HepG2 (cell line): ENCODE measurements around the gene VDAC1. TPM values are rescaled to one million over a fixed set of nuclear protein-coding genes. Genes with fewer than 3 reads are reported as not detected.

Experiments
- ARID5B ChIP-seq: IDR thresholded peaks from 2 replicates; pipeline ENCODE4 v1.4.0; 2020; ENCODE audit warnings: mild to moderate bottlenecking, missing genetic modification reagents
- FOSL2 ChIP-seq: sonication (generic); formaldehyde crosslinking; IDR thresholded peaks from 2 replicates; pipeline ENCODE4 v1.4.0; 2020; ENCODE audit warnings: missing genetic modification reagents
- FOXJ3 ChIP-seq: sonication (generic); formaldehyde crosslinking; IDR thresholded peaks from 2 replicates; pipeline ENCODE4 v1.4.0; 2020; ENCODE audit warnings: missing genetic modification reagents, mild to moderate bottlenecking, borderline replicate concordance
- FOXP1 ChIP-seq, 2 experiments: fragments of 450-650 bp in 1 of 2; IDR thresholded peaks; 2 replicates each; pipeline ENCODE4 v1.6.1; 2017 to 2018; ENCODE audit warnings: antibody characterized with exemption in 1 of 2
- HDAC6 ChIP-seq: fragments of 200-600 bp; sonication (generic); IDR thresholded peaks from 2 replicates; pipeline ENCODE4 v1.7.0; 2017; ENCODE audit warnings: mild to moderate bottlenecking, antibody characterized with exemption, low read length, low read depth
- HOXA3 ChIP-seq: sonication (generic); formaldehyde crosslinking; IDR thresholded peaks from 2 replicates; pipeline ENCODE4 v1.5.0; 2020; ENCODE audit warnings: missing genetic modification reagents
- IRF2 ChIP-seq: IDR thresholded peaks from 2 replicates; pipeline ENCODE4 v1.6.1; 2018; ENCODE audit warnings: missing genetic modification reagents, missing compliant biosample characterization
- JDP2 ChIP-seq: sonication (generic); formaldehyde crosslinking; IDR thresholded peaks from 2 replicates; pipeline ENCODE4 v1.8.1; 2022; ENCODE audit warnings: missing genetic modification reagents, borderline replicate concordance
- PATZ1 ChIP-seq: sonication (generic); formaldehyde crosslinking; IDR thresholded peaks from 2 replicates; pipeline ENCODE4 v1.4.0; 2020; ENCODE audit warnings: missing genetic modification reagents
- SAP130 ChIP-seq: IDR thresholded peaks from 2 replicates; pipeline ENCODE4 v1.6.1; 2016; ENCODE audit warnings: low read depth
- YEATS4 ChIP-seq: sonication (generic); formaldehyde crosslinking; IDR thresholded peaks from 2 replicates; pipeline ENCODE4 v1.4.0; 2020; ENCODE audit warnings: missing genetic modification reagents, borderline replicate concordance
- ZBTB43 ChIP-seq: sonication (generic); formaldehyde crosslinking; conservative IDR thresholded peaks from 2 replicates; pipeline ENCODE4 v1.4.0; 2020; ENCODE audit warnings: missing genetic modification reagents
- ZFY ChIP-seq: sonication (generic); formaldehyde crosslinking; IDR thresholded peaks from 2 replicates; pipeline ENCODE4 v1.4.0; 2020; ENCODE audit warnings: missing genetic modification reagents
- ZNF232 ChIP-seq: sonication (generic); formaldehyde crosslinking; IDR thresholded peaks from 2 replicates; pipeline ENCODE4 v1.4.0; 2020; ENCODE audit warnings: missing genetic modification reagents, borderline replicate concordance
- ZNF646 ChIP-seq: sonication (generic); formaldehyde crosslinking; IDR thresholded peaks from 2 replicates; pipeline ENCODE4 v1.9.0; 2021; ENCODE audit warnings: mild to moderate bottlenecking, missing genetic modification reagents
- ZNF737 ChIP-seq: sonication (generic); formaldehyde crosslinking; IDR thresholded peaks from 2 replicates; pipeline ENCODE4 v1.5.0; 2020; ENCODE audit warnings: missing genetic modification reagents, mild to moderate bottlenecking, borderline replicate concordance
- ZNF75D ChIP-seq: sonication (generic); formaldehyde crosslinking; IDR thresholded peaks from 2 replicates; pipeline ENCODE4 v1.8.1; 2023; ENCODE audit warnings: missing genetic modification reagents, mild to moderate bottlenecking, borderline replicate concordance
- polyA plus RNA-seq, 8 experiments: library from polyadenylated mRNA; depleted of rRNA in 3 of 8; stranded (reverse) in 7 of 8; unstranded in 1 of 8; fragments of >200 nt; fragmentation: Illumina TruSeq in 4 of 8; extraction: Trizol in 4 of 8; gene quantifications; 2 replicates each; pipeline versions ENCODE4 v1.2.1 to v1.2.3, GENCODE V29; 2011 to 2016; ENCODE audit warnings: low read depth in 4 of 8, missing spikeins in 1 of 8, mixed read lengths in 1 of 8; ENCODE audit not compliant: insufficient read depth in 1 of 8
- total RNA-seq, 5 experiments: library from RNA; depleted of rRNA; stranded (reverse); fragments of >200 nt; fragmentation: Illumina TruSeq; extraction: Trizol; gene quantifications; 2 replicates each; pipeline ENCODE4 v1.2.3, GENCODE V29; 2016; ENCODE audit warnings: low read depth in 1 of 5

The VDAC1 gene
- total and polyA plus RNA-seq, 2 of the 13 experiments (the other 11 are each of a cell fraction or from before 2014, with no cell fraction given) = 112 to 380 TPM

- TF ChIP-seq ARID5B (CRISPR knock-in tag) (peak; percentile 80), FOXP1 (IDR thresholded peaks at IDR 0.05) (no peak), FOXP1 (CRISPR knock-in tag; IDR thresholded peaks at IDR 0.05) (peak; percentile 53; the same call in 1 of the 2 replicates), PATZ1 (CRISPR knock-in tag) (peak; percentile 67), YEATS4 (CRISPR knock-in tag) (peak; percentile 37; the same call in 1 of the 2 replicates), SAP130 (CRISPR knock-in tag) (peak; percentile 63), ZNF646 (no peak), HDAC6 (no peak), ZFY (no peak), FOXJ3 (0 out of 2 replicates have a peak, but pooled peaks have one; percentile 17), HOXA3 (CRISPR knock-in tag) (peak; percentile 43; the same call in 1 of the 2 replicates), ZNF737 (CRISPR knock-in tag) (no peak), JDP2 (CRISPR knock-in tag) (no peak), ZNF75D (CRISPR knock-in tag) (no peak), IRF2 (CRISPR knock-in tag) (0 out of 2 replicates have a peak, but pooled peaks have one; percentile 22), ZBTB43 (no peak), ZNF232 (CRISPR knock-in tag) (peak; percentile 54; the same call in 1 of the 2 replicates), FOSL2 (CRISPR knock-in tag) (peak; percentile 38)
Measured at GRCh38 chr5:134038138-134038537, 33.4 kb upstream of the VDAC1 start (continued).
